Neural progenitor cell (in vitro differentiated cells): ENCODE data around the gene UBE2E1. TPM values are rescaled to one million over a fixed set of nuclear protein-coding genes. Genes with fewer than 3 reads are reported as not detected.

ENCODE experiments used
- DNase-seq: peaks from one replicate; pipeline ENCODE4 v3.0.0-alpha.2; 2016; ENCODE audit warnings: low spot score
- H2AFZ ChIP-seq: fragments of 200-600 bp; sonication (generic); replicated peaks from 2 replicates; pipeline ENCODE4 v1.6.1; 2016; ENCODE audit warnings: antibody characterized with exemption
- H3F3A ChIP-seq: fragments of 200-600 bp; sonication (generic); 2 replicates; pipeline ENCODE4 v1.6.1; 2016; ENCODE audit warnings: antibody characterized with exemption, low read depth
- H3K27ac ChIP-seq: fragments of 200-600 bp; sonication (generic); 2 replicates; pipeline ENCODE4 v1.5.1; 2016; ENCODE audit warnings: mild to moderate bottlenecking
- H3K27me3 ChIP-seq: fragments of 200-600 bp; sonication (generic); 2 replicates; pipeline ENCODE4 v1.6.1; 2016; ENCODE audit warnings: mild to moderate bottlenecking, moderate library complexity
- H3K36me3 ChIP-seq: fragments of 200-600 bp; sonication (generic); 2 replicates; pipeline ENCODE4 v1.5.1; 2016
- H3K4me1 ChIP-seq: fragments of 200-600 bp; sonication (generic); 2 replicates; pipeline ENCODE4 v1.6.1; 2016; ENCODE audit warnings: mixed run types
- H3K4me2 ChIP-seq: fragments of 200-600 bp; sonication (generic); 2 replicates; pipeline ENCODE4 v1.6.1; 2016
- H3K4me3 ChIP-seq: fragments of 200-600 bp; sonication (generic); 2 replicates; pipeline ENCODE4 v1.5.1; 2016
- H3K79me2 ChIP-seq: fragments of 200-600 bp; sonication (generic); 2 replicates; pipeline ENCODE4 v1.6.1; 2016; ENCODE audit warnings: low read depth
- H3K9ac ChIP-seq: fragments of 200-600 bp; sonication (generic); 2 replicates; pipeline ENCODE4 v1.6.1; 2016
- H3K9me3 ChIP-seq: fragments of 200-600 bp; sonication (generic); 2 replicates; pipeline ENCODE4 v1.5.1; 2016; ENCODE audit warnings: low read depth
- H4K20me1 ChIP-seq: fragments of 200-600 bp; sonication (generic); 2 replicates; pipeline ENCODE4 v1.6.1; 2016; ENCODE audit warnings: low read depth
- H3K27ac Mint-ChIP-seq: 3 replicates; pipeline ENCODE4 v1.8.0; 2021; ENCODE audit warnings: mixed read lengths
- H3K27me3 Mint-ChIP-seq: 2 replicates; pipeline ENCODE4 v1.8.0; 2022; ENCODE audit warnings: low read depth, mild to moderate bottlenecking, inconsistent platforms, moderate library complexity, mixed read lengths; ENCODE audit not compliant: insufficient read depth
- H3K36me3 Mint-ChIP-seq: 3 replicates; pipeline ENCODE4 v1.8.0; 2021; ENCODE audit warnings: mixed read lengths
- H3K4me1 Mint-ChIP-seq: 3 replicates; pipeline ENCODE4 v1.8.0; 2021; ENCODE audit warnings: mixed read lengths
- H3K4me3 Mint-ChIP-seq: 3 replicates; pipeline ENCODE4 v1.8.0; 2021; ENCODE audit warnings: mild to moderate bottlenecking, moderate library complexity, mixed read lengths
- H3K9me3 Mint-ChIP-seq: 3 replicates; pipeline ENCODE4 v1.8.0; 2020; ENCODE audit warnings: mixed read lengths
- EZH2 ChIP-seq: fragments of 200-600 bp; sonication (generic); IDR thresholded peaks from 2 replicates; pipeline ENCODE4 v1.6.1; 2017; ENCODE audit warnings: antibody characterized with exemption, mild to moderate bottlenecking, moderate library complexity
- EZH2phosphoT487 ChIP-seq: fragments of 200-600 bp; sonication (generic); IDR thresholded peaks from 2 replicates; pipeline ENCODE4 v1.6.1; 2017; ENCODE audit warnings: antibody characterized with exemption
- total RNA-seq: library from RNA; depleted of rRNA; stranded (reverse); fragments of >200 nt; gene quantifications from 2 replicates; pipeline ENCODE4 v1.2.3, GENCODE V29; 2015; ENCODE audit warnings: low replicate concordance
- TF ChIP-seq, protein P1 (sequence below): fragments of 200-600 bp; sonication (generic); IDR thresholded peaks from 2 replicates; pipeline ENCODE4 v1.5.1; 2017; ENCODE audit warnings: antibody characterized with exemption, mild to moderate bottlenecking

The UBE2E1 gene
- total RNA-seq, 1 donor from 2014 or later, result 391 TPM

DNA sequence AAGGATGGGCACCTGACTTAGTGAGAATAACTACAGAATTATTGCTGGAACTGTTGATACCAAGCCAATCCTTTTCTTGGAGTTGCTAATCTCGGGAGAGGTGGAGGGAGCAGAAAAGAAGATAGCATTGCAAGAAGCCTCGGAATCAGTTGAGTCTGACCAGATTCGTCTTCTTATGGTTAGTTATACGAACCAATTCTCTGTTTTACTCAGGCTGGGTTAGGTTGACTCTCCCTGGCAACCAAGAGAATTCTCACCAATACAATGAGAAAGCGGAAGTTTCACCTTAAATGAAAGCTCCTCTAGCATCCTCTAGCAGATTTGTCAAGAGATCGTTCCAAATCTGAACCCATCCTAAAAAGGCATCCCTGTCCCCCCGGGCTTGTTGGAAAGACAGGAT is 43.5 kb upstream of the UBE2E1 start:
- Mint-ChIP-seq H3K4me3 (no peak overlapping the region), H3K27ac (no peak overlapping the region), H3K36me3 (no peaks in the 10 kb centered on the region), H3K27me3 (peaks cover 3% of the 10 kb centered on the region), H3K9me3 (no peaks in the 10 kb centered on the region), H3K4me1 (peaks cover 33% of the 10 kb centered on the region)
- TF ChIP-seq, protein P1, sequence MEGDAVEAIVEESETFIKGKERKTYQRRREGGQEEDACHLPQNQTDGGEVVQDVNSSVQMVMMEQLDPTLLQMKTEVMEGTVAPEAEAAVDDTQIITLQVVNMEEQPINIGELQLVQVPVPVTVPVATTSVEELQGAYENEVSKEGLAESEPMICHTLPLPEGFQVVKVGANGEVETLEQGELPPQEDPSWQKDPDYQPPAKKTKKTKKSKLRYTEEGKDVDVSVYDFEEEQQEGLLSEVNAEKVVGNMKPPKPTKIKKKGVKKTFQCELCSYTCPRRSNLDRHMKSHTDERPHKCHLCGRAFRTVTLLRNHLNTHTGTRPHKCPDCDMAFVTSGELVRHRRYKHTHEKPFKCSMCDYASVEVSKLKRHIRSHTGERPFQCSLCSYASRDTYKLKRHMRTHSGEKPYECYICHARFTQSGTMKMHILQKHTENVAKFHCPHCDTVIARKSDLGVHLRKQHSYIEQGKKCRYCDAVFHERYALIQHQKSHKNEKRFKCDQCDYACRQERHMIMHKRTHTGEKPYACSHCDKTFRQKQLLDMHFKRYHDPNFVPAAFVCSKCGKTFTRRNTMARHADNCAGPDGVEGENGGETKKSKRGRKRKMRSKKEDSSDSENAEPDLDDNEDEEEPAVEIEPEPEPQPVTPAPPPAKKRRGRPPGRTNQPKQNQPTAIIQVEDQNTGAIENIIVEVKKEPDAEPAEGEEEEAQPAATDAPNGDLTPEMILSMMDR, result no peak
- TF ChIP-seq EZH2, result no peak
- no peak for TF ChIP-seq EZH2phosphoT487
- Histone ChIP-seq H3K79me2 (no peaks in the 10 kb centered on the region), H3K36me3 (no peaks in the 10 kb centered on the region), H3K4me1 (peaks cover 21% of the 10 kb centered on the region), H3F3A (peaks cover 12% of the 10 kb centered on the region), H3K4me2 (no peak overlapping the region), H3K9ac (no peak overlapping the region), H4K20me1 (no peaks in the 10 kb centered on the region), H3K4me3 (no peak overlapping the region), H3K27me3 (no peaks in the 10 kb centered on the region), H3K27ac (no peak overlapping the region), H3K9me3 (no peaks in the 10 kb centered on the region), H2AFZ (no peak overlapping the region)
- DNase-seq, result no peak

DNA sequence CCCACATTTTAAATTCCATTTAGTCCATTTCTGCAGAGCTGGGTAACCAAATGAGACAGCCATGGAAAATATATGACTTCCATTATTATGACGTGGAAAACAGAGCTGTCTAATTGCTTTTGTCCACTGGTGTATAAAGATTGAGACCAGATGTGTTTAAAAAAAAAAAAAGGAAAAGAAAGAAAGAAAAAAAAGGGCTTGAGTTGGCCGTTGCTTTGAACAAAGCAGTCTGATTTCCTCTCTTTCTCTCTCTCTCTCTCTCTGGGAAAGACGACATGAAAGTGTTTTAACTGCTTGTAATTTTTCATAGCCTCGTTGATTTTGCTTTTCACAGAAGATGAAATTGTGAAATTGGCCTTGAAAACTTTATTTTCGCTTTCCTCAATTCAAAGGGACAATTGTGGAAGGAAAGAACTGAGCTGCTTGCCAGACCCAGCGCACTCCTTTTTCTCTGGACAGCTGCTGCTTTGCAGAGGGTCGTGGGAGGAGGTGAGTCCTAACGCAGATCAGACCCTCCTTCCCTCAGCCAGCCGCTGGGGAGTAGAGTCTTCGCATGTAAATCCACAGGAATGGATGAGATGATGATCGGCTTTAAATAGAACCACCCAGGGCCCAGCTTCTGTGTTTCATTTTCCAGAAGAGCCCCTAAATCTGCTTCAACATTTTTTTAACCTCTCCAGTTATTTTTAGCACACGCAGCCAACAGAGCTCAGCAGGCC is 42.8 kb upstream of the UBE2E1 start:
- Histone ChIP-seq H3K79me2 (no peaks in the 10 kb centered on the region), H3K4me2 (peak overlapping the region; percentile 17), H3K27me3 (no peaks in the 10 kb centered on the region), H2AFZ (peak overlapping the region; percentile 71), H3K9ac (no peak overlapping the region), H3K27ac (no peak overlapping the region), H4K20me1 (no peaks in the 10 kb centered on the region), H3F3A (peaks cover 12% of the 10 kb centered on the region), H3K36me3 (no peaks in the 10 kb centered on the region), H3K9me3 (no peaks in the 10 kb centered on the region), H3K4me3 (no peak overlapping the region), H3K4me1 (peaks cover 25% of the 10 kb centered on the region)
- no peak overlapping the region for H3K4me3 Mint-ChIP-seq
- H3K27me3 Mint-ChIP-seq, result peaks cover 3% of the 10 kb centered on the region
- DNase-seq, result peak; percentile 37
- no peaks in the 10 kb centered on the region for H3K36me3 Mint-ChIP-seq
- H3K4me1 Mint-ChIP-seq, result peaks cover 33% of the 10 kb centered on the region
- TF ChIP-seq EZH2 (no peak), EZH2phosphoT487 (no peak)
- TF ChIP-seq, protein P1, result no peak
- H3K9me3 Mint-ChIP-seq, result no peaks in the 10 kb centered on the region
- no peak overlapping the region for H3K27ac Mint-ChIP-seq

DNA sequence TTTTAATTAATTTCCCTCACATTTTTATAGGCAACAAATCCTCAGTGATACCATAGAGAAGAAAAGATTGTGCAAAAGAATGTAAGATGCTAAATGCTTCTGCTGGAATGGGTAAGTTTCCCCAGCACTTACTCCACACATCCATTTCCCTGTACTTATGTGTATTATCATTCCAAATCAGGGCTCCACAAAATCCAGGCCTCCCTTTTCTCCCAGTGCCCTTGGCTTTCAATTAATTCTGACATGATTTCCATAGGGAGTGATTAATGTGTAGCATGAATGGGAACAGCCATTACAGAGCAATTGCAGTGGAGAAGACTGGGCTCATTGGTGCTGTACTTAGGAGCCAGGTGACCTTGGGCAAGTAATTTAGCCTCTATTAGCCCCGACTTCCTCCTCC is 41.3 kb upstream of the UBE2E1 start:
- Histone ChIP-seq H4K20me1 (no peaks in the 10 kb centered on the region), H3K4me2 (no peak overlapping the region), H3K4me3 (no peak overlapping the region), H3K9ac (no peak overlapping the region), H3F3A (peaks cover 12% of the 10 kb centered on the region), H3K27me3 (no peaks in the 10 kb centered on the region), H3K4me1 (peaks cover 25% of the 10 kb centered on the region), H3K9me3 (no peaks in the 10 kb centered on the region), H3K27ac (no peak overlapping the region), H3K36me3 (no peaks in the 10 kb centered on the region), H2AFZ (no peak overlapping the region), H3K79me2 (no peaks in the 10 kb centered on the region)
- Mint-ChIP-seq H3K4me3 (no peak overlapping the region), H3K9me3 (no peaks in the 10 kb centered on the region), H3K27me3 (peaks cover 1% of the 10 kb centered on the region), H3K36me3 (no peaks in the 10 kb centered on the region), H3K27ac (no peak overlapping the region), H3K4me1 (peaks cover 33% of the 10 kb centered on the region)
- no peak for DNase-seq
- TF ChIP-seq, protein P1, result no peak
- TF ChIP-seq EZH2phosphoT487 (no peak), EZH2 (no peak)
